HepG2 (cell line): ENCODE data around the gene SPTAN1. TPM values are rescaled to one million over a fixed set of nuclear protein-coding genes. Genes with fewer than 3 reads are reported as not detected.

Experiments
- ATAC-seq: fragments of 200-7000 bp; cut with Tn5 transposase; 3 replicates; pipeline ENCODE4 v1.9.1; 2020; ENCODE audit warnings: mild to moderate bottlenecking, moderate library complexity
- BruUV-seq: library from RNA; stranded (reverse); fragments of 400-500 nt; replicated peaks from 2 replicates; lab custom pipeline; 2021; lab: Mats Ljungman, UMichigan
- CTCF ChIA-PET: fragments of 300-600 bp; formaldehyde crosslinking; extraction: SDS; loops from one replicate; lab custom pipeline; 2021; ENCODE audit warnings: low total read pairs, inconsistent platforms, low intra/inter-chr PET ratio; lab: Yijun Ruan, JAX
- POLR2A ChIA-PET: fragments of 350-600 bp; sonication (Branson Sonifier 250); formaldehyde crosslinking; loops from one replicate; lab custom pipeline; 2020; ENCODE audit warnings: antibody characterized with exemption, inconsistent platforms; lab: Yijun Ruan, JAX
- DNase-seq: peaks from one replicate; pipeline ENCODE4 v3.0.0-alpha.2; 2015; ENCODE audit warnings: low spot score
- FAIRE-seq: peaks from 3 replicates; lab custom pipeline; 2011; peaks lifted over from hg19 to GRCh38; lab: Jason Lieb, UNC
- H2AFZ ChIP-seq: one replicate; pipeline ENCODE4 v1.6.1; 2011; ENCODE audit warnings: low read length, inconsistent platforms
- H3K27ac ChIP-seq: fragments of 300-600 bp; 3 replicates; pipeline ENCODE4 v1.8.0; 2011; ENCODE audit warnings: mixed run types, mild to moderate bottlenecking, mixed read lengths, low read length, inconsistent platforms; ENCODE audit not compliant: insufficient read depth; ENCODE audit errors: extremely low read length
- H3K27me3 ChIP-seq, 2 experiments: fragments of 200-600 bp in 1 of 2; 2 replicates in 1 of 2; 3 replicates in 1 of 2; pipeline versions ENCODE4 v1.6.0 to v1.8.0; 2011; ENCODE audit warnings: low read length in 2 of 2, mild to moderate bottlenecking in 2 of 2, moderate library complexity in 2 of 2, inconsistent platforms in 1 of 2; ENCODE audit not compliant: insufficient read depth in 2 of 2, control insufficient read depth in 1 of 2
- H3K36me3 ChIP-seq, 2 experiments: fragments of 200-600 bp in 1 of 2; replicated peaks in 1 of 2; 2 replicates in 1 of 2; 3 replicates in 1 of 2; pipeline versions ENCODE4 v1.5.1 to v1.8.0; 2011; ENCODE audit warnings: low read length in 2 of 2, inconsistent platforms in 1 of 2; ENCODE audit not compliant: insufficient read depth in 2 of 2, control insufficient read depth in 1 of 2
- H3K4me1 ChIP-seq: 2 replicates; pipeline ENCODE4 v1.5.1; 2012; ENCODE audit warnings: low read length, inconsistent platforms; ENCODE audit not compliant: insufficient read depth
- H3K4me2 ChIP-seq: 2 replicates; pipeline ENCODE4 v1.6.0; 2011; ENCODE audit warnings: low read depth, low read length, inconsistent platforms
- H3K4me3 ChIP-seq, 3 experiments: fragments of 200-600 bp in 1 of 3; sonication (generic), shearing (Covaris generic) in 1 of 3; replicated peaks in 1 of 3; 2 replicates each; pipeline ENCODE4 v1.5.1; 2011 to 2016; ENCODE audit warnings: low read length in 3 of 3, inconsistent platforms in 2 of 3, low read depth in 2 of 3, mild to moderate bottlenecking in 2 of 3, control low read depth in 1 of 3, mixed read lengths in 1 of 3; ENCODE audit not compliant: insufficient read depth in 1 of 3
- H3K79me2 ChIP-seq: one replicate; pipeline ENCODE4 v1.6.1; 2011; ENCODE audit warnings: low read length, inconsistent platforms; ENCODE audit not compliant: insufficient read depth
- H3K9ac ChIP-seq: 2 replicates; pipeline ENCODE4 v1.6.0; 2011; ENCODE audit warnings: mild to moderate bottlenecking, low read depth, low read length, inconsistent platforms; ENCODE audit not compliant: insufficient read depth
- H3K9me3 ChIP-seq: 2 replicates; pipeline ENCODE4 v1.5.1; 2012; ENCODE audit warnings: mild to moderate bottlenecking, low read length
- H4K20me1 ChIP-seq: 2 replicates; pipeline ENCODE4 v1.6.0; 2011; ENCODE audit warnings: inconsistent platforms, mild to moderate bottlenecking, low read length, moderate library complexity; ENCODE audit not compliant: insufficient read depth
- GLI4 ChIP-seq: sonication (generic); formaldehyde crosslinking; IDR thresholded peaks from 2 replicates; pipeline ENCODE4 v1.5.1; 2020; ENCODE audit warnings: missing genetic modification reagents, mild to moderate bottlenecking, moderate library complexity, borderline replicate concordance
- SUZ12 ChIP-seq: fragments of 150-350 bp; IDR thresholded peaks from 2 replicates; pipeline ENCODE4 v1.6.1; 2014; ENCODE audit warnings: low read depth, low read length
- ZNF121 ChIP-seq: sonication (generic); formaldehyde crosslinking; IDR thresholded peaks from 2 replicates; pipeline ENCODE4 v1.5.0; 2020; ENCODE audit warnings: mild to moderate bottlenecking, missing genetic modification reagents
- ZNF556 ChIP-seq: sonication (generic); formaldehyde crosslinking; IDR thresholded peaks from 2 replicates; pipeline ENCODE4 v1.4.0; 2020; ENCODE audit warnings: mild to moderate bottlenecking, missing genetic modification reagents, borderline replicate concordance
- ZNF644 ChIP-seq: IDR thresholded peaks from 2 replicates; pipeline ENCODE4 v1.6.1; 2016; ENCODE audit warnings: low read depth
- ZNF674 ChIP-seq: sonication (generic); formaldehyde crosslinking; IDR thresholded peaks from 2 replicates; pipeline ENCODE4 v1.5.0; 2020; ENCODE audit warnings: low read depth, mild to moderate bottlenecking, missing genetic modification reagents
- WGBS: methylation state at CpG from one replicate; pipeline ENCODE4 v1.1.6; 2017; ENCODE audit warnings: low lambda C conversion rate; 5-methylcytosine and 5-hydroxymethylcytosine counted together
- in situ Hi-C: cut with HindIII; loops from 2 replicates; pipeline ENCODE4 v1.10.0; 2017; ENCODE audit warnings: low pct_unique_long_range_greater_than_20kb; ENCODE audit not compliant: extremely low pct_ligation_motif_present
- intact Hi-C: fragments of 100-400 bp; cut with micrococcal nuclease; formaldehyde crosslinking; loops from one replicate; pipeline ENCODE4 v1.10.0; 2022; ENCODE audit not compliant: unreplicated experiment
- polyA plus RNA-seq, 8 experiments: library from polyadenylated mRNA; depleted of rRNA in 3 of 8; stranded (reverse) in 7 of 8; unstranded in 1 of 8; fragments of >200 nt; fragmentation: Illumina TruSeq in 4 of 8; extraction: Trizol in 4 of 8; gene quantifications; 2 replicates each; pipeline versions ENCODE4 v1.2.1 to v1.2.3, GENCODE V29; 2011 to 2016; ENCODE audit warnings: low read depth in 4 of 8, missing spikeins in 1 of 8, mixed read lengths in 1 of 8; ENCODE audit not compliant: insufficient read depth in 1 of 8
- total RNA-seq, 5 experiments: library from RNA; depleted of rRNA; stranded (reverse); fragments of >200 nt; fragmentation: Illumina TruSeq; extraction: Trizol; gene quantifications; 2 replicates each; pipeline ENCODE4 v1.2.3, GENCODE V29; 2016; ENCODE audit warnings: low read depth in 1 of 5
- TF ChIP-seq, protein P1 (sequence below): IDR thresholded peaks from 2 replicates; pipeline ENCODE4 v1.6.1; 2016
- TF ChIP-seq, protein P2 (sequence below): sonication (generic); formaldehyde crosslinking; IDR thresholded peaks from 2 replicates; pipeline ENCODE4 v1.5.0; 2020; ENCODE audit warnings: missing genetic modification reagents, mild to moderate bottlenecking, borderline replicate concordance
- TF ChIP-seq, protein P3 (sequence below): sonication (generic); formaldehyde crosslinking; IDR thresholded peaks from 2 replicates; pipeline ENCODE4 v1.9.0; 2021; ENCODE audit warnings: missing genetic modification reagents, borderline replicate concordance

The SPTAN1 gene
- total and polyA plus RNA-seq, 2 of the 13 experiments (the other 11 are each of a cell fraction or from before 2014, with no cell fraction given), result 106 to 111 TPM

DNA sequence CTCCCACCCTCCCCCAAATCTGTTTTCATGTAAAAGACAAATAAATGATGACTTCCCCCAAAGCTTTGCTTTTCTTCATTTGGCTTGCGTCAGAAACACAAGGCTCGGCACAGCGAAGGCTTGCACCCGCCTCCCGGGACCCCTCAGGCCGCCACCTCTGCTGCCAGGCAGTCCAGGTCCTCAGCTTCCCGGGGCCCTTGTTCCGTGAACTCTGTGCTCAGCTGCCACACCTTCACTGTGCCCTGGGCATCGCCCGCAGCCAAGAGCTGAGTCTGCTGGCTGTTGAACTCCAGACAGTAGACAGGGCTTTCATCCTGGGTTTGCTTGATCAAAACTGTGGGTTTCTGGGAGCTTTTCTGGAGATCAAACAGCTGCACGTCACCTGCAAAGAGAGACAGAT is 81.2 kb downstream of the SPTAN1 start:
- POLR2A ChIA-PET, result no interaction called here
- Histone ChIP-seq H3K9me3 (no peaks in the 10 kb centered on the region), H3K4me3 (no peak overlapping the region), H3K36me3 (peaks cover 17 to 40% of the 10 kb centered on the region in 2 experiments; a peak in 4 of 5 replicates), H3K4me1 (peaks cover 25% of the 10 kb centered on the region), H3K79me2 (no peaks in the 10 kb centered on the region), H3K27me3 (no peaks in the 10 kb centered on the region), H3K27ac (no peak overlapping the region), H2AFZ (no peak overlapping the region), H4K20me1 (no peaks in the 10 kb centered on the region), H3K9ac (no peak overlapping the region), H3K4me2 (no peak overlapping the region)
- ATAC-seq (no peak), FAIRE-seq (no peak), DNase-seq (no peak)
- in situ Hi-C loops, result no loop called here
- TSS peak; percentile 52 for BruUV-seq
- TF ChIP-seq, protein P1, sequence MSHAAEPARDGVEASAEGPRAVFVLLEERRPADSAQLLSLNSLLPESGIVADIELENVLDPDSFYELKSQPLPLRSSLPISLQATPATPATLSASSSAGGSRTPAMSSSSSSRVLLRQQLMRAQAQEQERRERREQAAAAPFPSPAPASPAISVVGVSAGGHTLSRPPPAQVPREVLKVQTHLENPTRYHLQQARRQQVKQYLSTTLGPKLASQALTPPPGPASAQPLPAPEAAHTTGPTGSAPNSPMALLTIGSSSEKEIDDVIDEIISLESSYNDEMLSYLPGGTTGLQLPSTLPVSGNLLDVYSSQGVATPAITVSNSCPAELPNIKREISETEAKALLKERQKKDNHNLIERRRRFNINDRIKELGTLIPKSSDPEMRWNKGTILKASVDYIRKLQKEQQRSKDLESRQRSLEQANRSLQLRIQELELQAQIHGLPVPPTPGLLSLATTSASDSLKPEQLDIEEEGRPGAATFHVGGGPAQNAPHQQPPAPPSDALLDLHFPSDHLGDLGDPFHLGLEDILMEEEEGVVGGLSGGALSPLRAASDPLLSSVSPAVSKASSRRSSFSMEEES (CRISPR knock-in tag), result no peak
- TF ChIP-seq GLI4 (CRISPR knock-in tag) (no peak), ZNF121 (CRISPR knock-in tag) (no peak), ZNF644 (no peak), ZNF556 (CRISPR knock-in tag) (no peak), SUZ12 (no peak), ZNF674 (no peak)
- TF ChIP-seq, protein P2, sequence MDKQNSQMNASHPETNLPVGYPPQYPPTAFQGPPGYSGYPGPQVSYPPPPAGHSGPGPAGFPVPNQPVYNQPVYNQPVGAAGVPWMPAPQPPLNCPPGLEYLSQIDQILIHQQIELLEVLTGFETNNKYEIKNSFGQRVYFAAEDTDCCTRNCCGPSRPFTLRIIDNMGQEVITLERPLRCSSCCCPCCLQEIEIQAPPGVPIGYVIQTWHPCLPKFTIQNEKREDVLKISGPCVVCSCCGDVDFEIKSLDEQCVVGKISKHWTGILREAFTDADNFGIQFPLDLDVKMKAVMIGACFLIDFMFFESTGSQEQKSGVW (CRISPR knock-in tag), result no peak
- TF ChIP-seq, protein P3, sequence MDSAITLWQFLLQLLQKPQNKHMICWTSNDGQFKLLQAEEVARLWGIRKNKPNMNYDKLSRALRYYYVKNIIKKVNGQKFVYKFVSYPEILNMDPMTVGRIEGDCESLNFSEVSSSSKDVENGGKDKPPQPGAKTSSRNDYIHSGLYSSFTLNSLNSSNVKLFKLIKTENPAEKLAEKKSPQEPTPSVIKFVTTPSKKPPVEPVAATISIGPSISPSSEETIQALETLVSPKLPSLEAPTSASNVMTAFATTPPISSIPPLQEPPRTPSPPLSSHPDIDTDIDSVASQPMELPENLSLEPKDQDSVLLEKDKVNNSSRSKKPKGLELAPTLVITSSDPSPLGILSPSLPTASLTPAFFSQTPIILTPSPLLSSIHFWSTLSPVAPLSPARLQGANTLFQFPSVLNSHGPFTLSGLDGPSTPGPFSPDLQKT (CRISPR knock-in tag), result no peak
- WGBS, result over 99% methylated on average over 11 of the region's 11 CpGs
- intact Hi-C loops, result no loop called here
- CTCF ChIA-PET, result no interaction called here
